ENCODE results near the gene C22orf15. TPM values are rescaled to one million over a fixed set of nuclear protein-coding genes. Genes with fewer than 3 reads are reported as not detected.

Gene C22orf15
- total and polyA plus RNA-seq, 2 experiments from 2014 or later, result 0.37 TPM; not detected in 1

- H3K4me3 ChIP-seq, result no peak overlapping the region
- H3K4me1 ChIP-seq (ENCODE audit: insufficient read depth), result no peaks in the 10 kb centered on the region
- H3K9me3 ChIP-seq (ENCODE audit: low read depth), result no peaks in the 10 kb centered on the region
- no peaks in the 10 kb centered on the region for H3K36me3 ChIP-seq (replicated peaks; ENCODE audit: insufficient read depth, low read depth)
- H3K4me2 ChIP-seq, result no peak overlapping the region
- H3K9me2 ChIP-seq (replicated peaks; ENCODE audit: insufficient read depth), result no peaks in the 10 kb centered on the region
- H3K79me2 ChIP-seq, result peaks cover 6% of the 10 kb centered on the region
- H3K27ac ChIP-seq, result no peak overlapping the region
- TF ChIP-seq EZH2phosphoT487 (IDR thresholded peaks at IDR 0.05; ENCODE audit: low read depth, severe bottlenecking, unreplicated experiment) (no peak), EZH2 (IDR thresholded peaks at IDR 0.05; ENCODE audit: borderline replicate concordance) (no peak), CTCF (IDR thresholded peaks at IDR 0.05; ENCODE audit: poor library complexity) (no peak)
- 96% methylated on average over 6 of the region's 8 CpGs for WGBS (ENCODE audit: low lambda C conversion rate, missing lambda C conversion rate)
- DNase-seq (ENCODE audit: low spot score), result no peak
- no peaks in the 10 kb centered on the region for H3K27me3 ChIP-seq
- H4K20me1 ChIP-seq (ENCODE audit: insufficient read depth, poor library complexity, severe bottlenecking), result peaks cover 5% of the 10 kb centered on the region
- no peak overlapping the region for H2AFZ ChIP-seq
These were observed 39.1 kb downstream of the C22orf15 start for GRCh38 chr22:23801886-23802377.

GRCh38 chr22:23803001-23803819 is 40.4 kb downstream of the C22orf15 start:
- Histone ChIP-seq H3K27me3 (no peaks in the 10 kb centered on the region), H3K4me3 (no peak overlapping the region), H3K27ac (no peak overlapping the region), H3K9me2 (replicated peaks; ENCODE audit: insufficient read depth) (no peaks in the 10 kb centered on the region), H3K4me1 (ENCODE audit: insufficient read depth) (no peaks in the 10 kb centered on the region), H3K4me2 (no peak overlapping the region), H3K36me3 (replicated peaks; ENCODE audit: insufficient read depth, low read depth) (no peaks in the 10 kb centered on the region), H2AFZ (no peak overlapping the region), H3K9me3 (ENCODE audit: low read depth) (no peaks in the 10 kb centered on the region), H4K20me1 (ENCODE audit: insufficient read depth, poor library complexity, severe bottlenecking) (peaks cover 5% of the 10 kb centered on the region), H3K79me2 (peaks cover under 1% of the 10 kb centered on the region)
- WGBS (ENCODE audit: low lambda C conversion rate, missing lambda C conversion rate), result 86% methylated on average over 21 of the region's 21 CpGs
- no peak for DNase-seq (ENCODE audit: low spot score)
- TF ChIP-seq EZH2 (IDR thresholded peaks at IDR 0.05; ENCODE audit: borderline replicate concordance) (no peak), EZH2phosphoT487 (IDR thresholded peaks at IDR 0.05; ENCODE audit: low read depth, severe bottlenecking, unreplicated experiment) (no peak), CTCF (IDR thresholded peaks at IDR 0.05; ENCODE audit: poor library complexity) (no peak)

- 47% methylated on average over 12 of the region's 12 CpGs for WGBS (ENCODE audit: low lambda C conversion rate, missing lambda C conversion rate)
- TF ChIP-seq EZH2 (IDR thresholded peaks at IDR 0.05; ENCODE audit: borderline replicate concordance), result no peak
- peak; percentile 7 for TF ChIP-seq CTCF (IDR thresholded peaks at IDR 0.05; ENCODE audit: poor library complexity)
- peaks cover 5% of the 10 kb centered on the region for H4K20me1 ChIP-seq (ENCODE audit: insufficient read depth, poor library complexity, severe bottlenecking)
- H3K79me2 ChIP-seq, result no peaks in the 10 kb centered on the region
- no peaks in the 10 kb centered on the region for H3K9me3 ChIP-seq (ENCODE audit: low read depth)
- no peak overlapping the region for H3K4me3 ChIP-seq
- H3K36me3 ChIP-seq (replicated peaks; ENCODE audit: insufficient read depth, low read depth), result no peaks in the 10 kb centered on the region
- peak overlapping the region; percentile 66 for H3K27ac ChIP-seq
- DNase-seq (ENCODE audit: low spot score), result peak; percentile 50
- no peaks in the 10 kb centered on the region for H3K9me2 ChIP-seq (replicated peaks; ENCODE audit: insufficient read depth)
- H3K4me1 ChIP-seq (ENCODE audit: insufficient read depth), result no peaks in the 10 kb centered on the region
- no peak overlapping the region for H2AFZ ChIP-seq
- H3K4me2 ChIP-seq, result no peak overlapping the region
- no peaks in the 10 kb centered on the region for H3K27me3 ChIP-seq
These were observed 42.0 kb downstream of the C22orf15 start for GRCh38 chr22:23804781-23805291.

All from hepatocyte (in vitro differentiated cells).